Ishikawa (cell line): Measurements from ENCODE around the gene PXMP2.

Experiments used
- CEBPB ChIP-seq: IDR thresholded peaks from 2 replicates; pipeline ENCODE4 v1.6.1; 2012
- CREB1 ChIP-seq: IDR thresholded peaks from 2 replicates; pipeline ENCODE4 v1.6.1; 2012; ENCODE audit warnings: low read depth
- EGR1 ChIP-seq: IDR thresholded peaks from 2 replicates; pipeline ENCODE4 v1.6.1; 2012
- EP300 ChIP-seq: IDR thresholded peaks from 2 replicates; pipeline ENCODE4 v1.6.1; 2012; ENCODE audit warnings: borderline replicate concordance
- FOXM1 ChIP-seq: IDR thresholded peaks from 2 replicates; pipeline ENCODE4 v1.6.1; 2012; ENCODE audit warnings: low read depth, borderline replicate concordance
- MAX ChIP-seq: IDR thresholded peaks from 2 replicates; pipeline ENCODE4 v1.6.1; 2012
- RAD21 ChIP-seq: IDR thresholded peaks from 2 replicates; pipeline ENCODE4 v1.6.1; 2012; ENCODE audit warnings: low read depth
- REST ChIP-seq: IDR thresholded peaks from 2 replicates; pipeline ENCODE4 v1.6.1; 2012; ENCODE audit warnings: low read depth, mild to moderate bottlenecking
- TAF1 ChIP-seq: IDR thresholded peaks from 2 replicates; pipeline ENCODE4 v1.6.1; 2012; ENCODE audit warnings: low read depth, mild to moderate bottlenecking
- TCF12 ChIP-seq: IDR thresholded peaks from 2 replicates; pipeline ENCODE4 v1.6.1; 2012; ENCODE audit warnings: low read depth
- YY1 ChIP-seq: IDR thresholded peaks from 2 replicates; pipeline ENCODE4 v1.6.1; 2012; ENCODE audit warnings: low read depth
- ZBTB7A ChIP-seq: IDR thresholded peaks from 2 replicates; pipeline ENCODE4 v1.6.1; 2012; ENCODE audit warnings: low read depth

- TF ChIP-seq EP300 (no peak), ZBTB7A (no peak), FOXM1 (no peak), REST (no peak), CREB1 (no peak), MAX (no peak), RAD21 (no peak), TAF1 (no peak), CEBPB (no peak), EGR1 (no peak), YY1 (no peak), TCF12 (no peak)
These were observed 38.7 kb upstream of the PXMP2 start for GRCh38 chr12:132648616-132649225.
